Panc1 (cell line): ENCODE measurements around the gene PYHIN1.

Experiments
- TF ChIP-seq, protein P1 (sequence below): fragments of 450-650 bp; IDR thresholded peaks from 2 replicates; pipeline ENCODE4 v1.5.1; 2017; ENCODE audit warnings: mild to moderate bottlenecking
- TF ChIP-seq, protein P2 (sequence below), 2 experiments: IDR thresholded peaks; 2 replicates each; pipeline ENCODE4 v1.6.1; 2011 to 2012; ENCODE audit warnings: low read depth in 2 of 2, control low read depth in 1 of 2, low read length in 1 of 2, mild to moderate bottlenecking in 1 of 2, moderate library complexity in 1 of 2; ENCODE audit not compliant: insufficient read depth in 1 of 2

DNA sequence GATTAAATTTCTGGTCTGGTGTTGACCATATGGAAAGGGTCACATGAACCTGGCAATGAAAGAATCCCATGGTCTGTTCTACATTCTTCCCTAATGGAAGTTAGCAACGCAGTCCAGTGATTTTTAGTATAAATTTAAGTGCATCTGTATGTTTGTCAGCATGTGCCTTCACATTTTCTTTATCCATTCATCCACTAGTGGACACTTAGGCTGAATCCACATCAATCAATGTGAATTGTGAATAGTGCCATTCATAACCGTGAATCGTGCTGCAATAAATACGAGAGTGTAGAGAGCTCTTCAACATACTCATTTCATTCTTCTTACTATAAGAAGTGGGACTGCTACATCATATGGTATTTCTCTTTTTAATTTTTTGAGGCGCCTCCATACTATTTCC, 65.6 kb downstream of the PYHIN1 start:
- TF ChIP-seq, protein P1, sequence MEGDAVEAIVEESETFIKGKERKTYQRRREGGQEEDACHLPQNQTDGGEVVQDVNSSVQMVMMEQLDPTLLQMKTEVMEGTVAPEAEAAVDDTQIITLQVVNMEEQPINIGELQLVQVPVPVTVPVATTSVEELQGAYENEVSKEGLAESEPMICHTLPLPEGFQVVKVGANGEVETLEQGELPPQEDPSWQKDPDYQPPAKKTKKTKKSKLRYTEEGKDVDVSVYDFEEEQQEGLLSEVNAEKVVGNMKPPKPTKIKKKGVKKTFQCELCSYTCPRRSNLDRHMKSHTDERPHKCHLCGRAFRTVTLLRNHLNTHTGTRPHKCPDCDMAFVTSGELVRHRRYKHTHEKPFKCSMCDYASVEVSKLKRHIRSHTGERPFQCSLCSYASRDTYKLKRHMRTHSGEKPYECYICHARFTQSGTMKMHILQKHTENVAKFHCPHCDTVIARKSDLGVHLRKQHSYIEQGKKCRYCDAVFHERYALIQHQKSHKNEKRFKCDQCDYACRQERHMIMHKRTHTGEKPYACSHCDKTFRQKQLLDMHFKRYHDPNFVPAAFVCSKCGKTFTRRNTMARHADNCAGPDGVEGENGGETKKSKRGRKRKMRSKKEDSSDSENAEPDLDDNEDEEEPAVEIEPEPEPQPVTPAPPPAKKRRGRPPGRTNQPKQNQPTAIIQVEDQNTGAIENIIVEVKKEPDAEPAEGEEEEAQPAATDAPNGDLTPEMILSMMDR, result no peak
- TF ChIP-seq, protein P2, sequence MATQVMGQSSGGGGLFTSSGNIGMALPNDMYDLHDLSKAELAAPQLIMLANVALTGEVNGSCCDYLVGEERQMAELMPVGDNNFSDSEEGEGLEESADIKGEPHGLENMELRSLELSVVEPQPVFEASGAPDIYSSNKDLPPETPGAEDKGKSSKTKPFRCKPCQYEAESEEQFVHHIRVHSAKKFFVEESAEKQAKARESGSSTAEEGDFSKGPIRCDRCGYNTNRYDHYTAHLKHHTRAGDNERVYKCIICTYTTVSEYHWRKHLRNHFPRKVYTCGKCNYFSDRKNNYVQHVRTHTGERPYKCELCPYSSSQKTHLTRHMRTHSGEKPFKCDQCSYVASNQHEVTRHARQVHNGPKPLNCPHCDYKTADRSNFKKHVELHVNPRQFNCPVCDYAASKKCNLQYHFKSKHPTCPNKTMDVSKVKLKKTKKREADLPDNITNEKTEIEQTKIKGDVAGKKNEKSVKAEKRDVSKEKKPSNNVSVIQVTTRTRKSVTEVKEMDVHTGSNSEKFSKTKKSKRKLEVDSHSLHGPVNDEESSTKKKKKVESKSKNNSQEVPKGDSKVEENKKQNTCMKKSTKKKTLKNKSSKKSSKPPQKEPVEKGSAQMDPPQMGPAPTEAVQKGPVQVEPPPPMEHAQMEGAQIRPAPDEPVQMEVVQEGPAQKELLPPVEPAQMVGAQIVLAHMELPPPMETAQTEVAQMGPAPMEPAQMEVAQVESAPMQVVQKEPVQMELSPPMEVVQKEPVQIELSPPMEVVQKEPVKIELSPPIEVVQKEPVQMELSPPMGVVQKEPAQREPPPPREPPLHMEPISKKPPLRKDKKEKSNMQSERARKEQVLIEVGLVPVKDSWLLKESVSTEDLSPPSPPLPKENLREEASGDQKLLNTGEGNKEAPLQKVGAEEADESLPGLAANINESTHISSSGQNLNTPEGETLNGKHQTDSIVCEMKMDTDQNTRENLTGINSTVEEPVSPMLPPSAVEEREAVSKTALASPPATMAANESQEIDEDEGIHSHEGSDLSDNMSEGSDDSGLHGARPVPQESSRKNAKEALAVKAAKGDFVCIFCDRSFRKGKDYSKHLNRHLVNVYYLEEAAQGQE (IDR thresholded peaks at IDR 0.05; ENCODE audit: insufficient read depth in 1 of 2, low read depth in 2 of 2, low read length in 1 of 2), result no peak
